Measurements from ENCODE around the gene RPL10A. TPM values are rescaled to one million over a fixed set of nuclear protein-coding genes. Genes with fewer than 3 reads are reported as not detected.

Gene RPL10A
- total RNA-seq, 2 experiments from 2014 or later = 2,453 to 2,464 TPM

DNA sequence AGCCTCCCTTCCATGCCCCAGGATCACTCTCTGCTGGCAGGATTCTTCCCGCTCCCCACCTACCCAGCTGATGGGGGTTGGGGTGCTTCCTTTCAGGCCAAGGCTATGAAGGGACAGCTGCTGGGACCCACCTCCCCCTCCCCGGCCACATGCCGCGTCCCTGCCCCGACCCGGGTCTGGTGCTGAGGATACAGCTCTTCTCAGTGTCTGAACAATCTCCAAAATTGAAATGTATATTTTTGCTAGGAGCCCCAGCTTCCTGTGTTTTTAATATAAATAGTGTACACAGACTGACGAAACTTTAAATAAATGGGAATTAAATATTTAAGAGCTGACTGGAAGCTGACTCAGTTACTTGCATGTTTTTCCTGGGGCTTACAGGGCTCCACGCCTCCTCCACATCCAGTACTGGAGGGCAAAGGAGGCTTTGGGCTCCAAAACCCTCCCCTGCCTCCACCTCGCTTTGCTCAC is 40.3 kb upstream of the RPL10A start:
- Histone ChIP-seq H3K36me3 (ENCODE audit: insufficient read depth, low read length) (peaks cover 30% of the 10 kb centered on the region), H3K4me1 (ENCODE audit: insufficient read depth, low read length) (no peaks in the 10 kb centered on the region), H3K27ac (ENCODE audit: low read depth in 1 of 2, low read length in 2 of 2) (no peak overlapping the region), H3K27me3 (ENCODE audit: control insufficient read depth in 1 of 2, insufficient read depth in 2 of 2, low read length in 2 of 2) (no peaks in the 10 kb centered on the region), H3K4me3 (ENCODE audit: low read length) (no peak overlapping the region), H3K9me3 (ENCODE audit: control insufficient read depth in 1 of 2, insufficient read depth in 1 of 2, low read length in 2 of 2) (peaks cover 21 to 27% of the 10 kb centered on the region in 2 experiments)
- TF ChIP-seq, protein P1, sequence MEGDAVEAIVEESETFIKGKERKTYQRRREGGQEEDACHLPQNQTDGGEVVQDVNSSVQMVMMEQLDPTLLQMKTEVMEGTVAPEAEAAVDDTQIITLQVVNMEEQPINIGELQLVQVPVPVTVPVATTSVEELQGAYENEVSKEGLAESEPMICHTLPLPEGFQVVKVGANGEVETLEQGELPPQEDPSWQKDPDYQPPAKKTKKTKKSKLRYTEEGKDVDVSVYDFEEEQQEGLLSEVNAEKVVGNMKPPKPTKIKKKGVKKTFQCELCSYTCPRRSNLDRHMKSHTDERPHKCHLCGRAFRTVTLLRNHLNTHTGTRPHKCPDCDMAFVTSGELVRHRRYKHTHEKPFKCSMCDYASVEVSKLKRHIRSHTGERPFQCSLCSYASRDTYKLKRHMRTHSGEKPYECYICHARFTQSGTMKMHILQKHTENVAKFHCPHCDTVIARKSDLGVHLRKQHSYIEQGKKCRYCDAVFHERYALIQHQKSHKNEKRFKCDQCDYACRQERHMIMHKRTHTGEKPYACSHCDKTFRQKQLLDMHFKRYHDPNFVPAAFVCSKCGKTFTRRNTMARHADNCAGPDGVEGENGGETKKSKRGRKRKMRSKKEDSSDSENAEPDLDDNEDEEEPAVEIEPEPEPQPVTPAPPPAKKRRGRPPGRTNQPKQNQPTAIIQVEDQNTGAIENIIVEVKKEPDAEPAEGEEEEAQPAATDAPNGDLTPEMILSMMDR (IDR thresholded peaks at IDR 0.05) = no peak
- Mint-ChIP-seq H3K4me3 (no peak overlapping the region), H3K36me3 (ENCODE audit: low read depth) (peaks cover 58% of the 10 kb centered on the region), H3K27me3 (no peaks in the 10 kb centered on the region), H3K4me1 (ENCODE audit: low read depth) (no peaks in the 10 kb centered on the region), H3K27ac (no peak overlapping the region), H3K9me3 (peaks cover 5% of the 10 kb centered on the region)
- ChIA-PET CTCF (no interaction called here), POLR2A (interaction anchor here (0.6 kb wide), 1 partner anchor 23 kb away, joined by 3 read pairs; no protein-coding TSS in a partner anchor)
- intact Hi-C loops (cut with DNase I, micrococcal nuclease) = no loop called here
- ATAC-seq (ENCODE audit: poor library complexity) = no peak
- DNase-seq = no peak

DNA sequence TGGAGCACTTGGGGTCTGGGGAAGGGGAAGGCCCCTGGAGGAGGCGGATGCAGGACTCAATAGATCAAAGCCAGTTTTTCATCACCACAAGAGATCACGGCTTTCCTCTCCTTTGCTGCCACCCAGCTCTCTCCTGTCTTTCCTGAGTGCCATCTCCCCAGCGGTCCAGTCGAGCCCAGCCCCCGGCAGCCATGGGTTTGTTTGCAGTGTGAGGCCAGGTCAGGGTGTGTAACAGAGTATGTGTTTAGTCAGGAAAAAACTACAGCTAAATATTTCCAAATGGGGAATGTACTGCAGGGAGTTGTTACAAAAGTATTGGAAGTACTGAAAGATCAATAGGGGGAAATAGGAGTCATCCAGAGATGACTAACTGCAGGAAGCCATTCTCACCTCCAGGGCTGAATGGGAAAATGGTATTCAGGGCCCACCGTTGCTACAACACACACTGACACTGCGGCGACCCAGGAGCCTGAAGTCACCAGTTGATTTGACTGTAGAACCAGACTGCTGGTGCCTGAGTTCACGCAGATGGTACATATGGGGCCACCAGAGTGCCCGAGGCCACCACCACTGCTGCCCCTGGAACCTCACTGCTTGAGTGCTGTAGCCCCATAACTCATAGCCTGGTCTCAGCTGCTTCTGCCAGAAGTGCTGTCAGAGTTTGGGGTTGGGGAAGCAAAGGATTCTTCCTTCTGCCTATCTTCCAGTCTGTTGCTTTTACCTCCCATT is 39.6 kb upstream of the RPL10A start:
- no peak overlapping the region for H3K4me3 Mint-ChIP-seq
- POLR2A ChIA-PET = no interaction called here
- H3K27me3 Mint-ChIP-seq = no peaks in the 10 kb centered on the region

DNA sequence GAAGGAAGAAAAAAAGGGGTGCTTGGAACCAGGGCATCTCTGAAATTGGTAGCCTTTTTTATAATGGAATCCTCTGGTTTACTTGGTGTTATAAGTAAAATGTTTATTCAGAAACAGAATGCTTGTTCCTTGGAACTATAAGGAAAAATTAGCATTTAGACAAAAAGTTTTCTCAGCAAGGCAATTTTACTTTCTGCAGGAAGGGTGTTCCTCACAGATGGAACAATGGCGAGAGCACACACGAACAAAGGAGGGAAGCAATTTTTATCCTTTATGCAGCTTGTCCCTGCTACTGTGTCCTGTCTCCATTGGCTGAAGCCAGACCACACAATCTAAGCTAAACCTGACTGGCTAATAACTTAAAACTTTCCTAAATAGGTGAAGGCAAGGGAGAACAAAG is 38.7 kb upstream of the RPL10A start:
- peaks cover 45% of the 10 kb centered on the region for H3K36me3 Mint-ChIP-seq (ENCODE audit: low read depth)
- H3K9me3 Mint-ChIP-seq = peaks cover 5% of the 10 kb centered on the region
- DNase-seq = no peak
- Histone ChIP-seq H3K27ac (ENCODE audit: low read depth in 1 of 2, low read length in 2 of 2) (no peak overlapping the region), H3K4me3 (ENCODE audit: low read length) (no peak overlapping the region), H3K4me1 (ENCODE audit: insufficient read depth, low read length) (no peaks in the 10 kb centered on the region), H3K27me3 (ENCODE audit: control insufficient read depth in 1 of 2, insufficient read depth in 2 of 2, low read length in 2 of 2) (no peaks in the 10 kb centered on the region), H3K36me3 (ENCODE audit: insufficient read depth, low read length) (peaks cover 19% of the 10 kb centered on the region), H3K9me3 (ENCODE audit: control insufficient read depth in 1 of 2, insufficient read depth in 1 of 2, low read length in 2 of 2) (peaks cover 21 to 27% of the 10 kb centered on the region in 2 experiments)
- TF ChIP-seq, protein P1 (IDR thresholded peaks at IDR 0.05) = no peak
- ATAC-seq (ENCODE audit: poor library complexity) = no peak
- no peaks in the 10 kb centered on the region for H3K27me3 Mint-ChIP-seq
- no peak overlapping the region for H3K27ac Mint-ChIP-seq
- no peaks in the 10 kb centered on the region for H3K4me1 Mint-ChIP-seq (ENCODE audit: low read depth)
- ChIA-PET POLR2A (no interaction called here), CTCF (no interaction called here)
- no peak overlapping the region for H3K4me3 Mint-ChIP-seq
- intact Hi-C loops (cut with DNase I, micrococcal nuclease) = no loop called here

More for the DNA sequence above, 39.6 kb upstream of the RPL10A start:
- DNase-seq = no peak
- Histone ChIP-seq H3K36me3 (ENCODE audit: insufficient read depth, low read length) (peaks cover 27% of the 10 kb centered on the region), H3K27ac (ENCODE audit: low read depth in 1 of 2, low read length in 2 of 2) (no peak overlapping the region), H3K27me3 (ENCODE audit: control insufficient read depth in 1 of 2, insufficient read depth in 2 of 2, low read length in 2 of 2) (no peaks in the 10 kb centered on the region), H3K4me3 (ENCODE audit: low read length) (no peak overlapping the region), H3K4me1 (ENCODE audit: insufficient read depth, low read length) (no peaks in the 10 kb centered on the region), H3K9me3 (ENCODE audit: control insufficient read depth in 1 of 2, insufficient read depth in 1 of 2, low read length in 2 of 2) (peaks cover 21 to 27% of the 10 kb centered on the region in 2 experiments)
- CTCF ChIA-PET = no interaction called here
- TF ChIP-seq, protein P1 (IDR thresholded peaks at IDR 0.05) = no peak
- no peaks in the 10 kb centered on the region for H3K4me1 Mint-ChIP-seq (ENCODE audit: low read depth)
- H3K36me3 Mint-ChIP-seq (ENCODE audit: low read depth) = peaks cover 54% of the 10 kb centered on the region
- H3K9me3 Mint-ChIP-seq = peaks cover 5% of the 10 kb centered on the region
- intact Hi-C loops (cut with DNase I, micrococcal nuclease) = no loop called here
- no peak for ATAC-seq (ENCODE audit: poor library complexity)
- no peak overlapping the region for H3K27ac Mint-ChIP-seq

All from CD4-positive, alpha-beta T cell (primary cell).